K562 (cell line): ENCODE results near the gene GIGYF1. TPM values are rescaled to one million over a fixed set of nuclear protein-coding genes. Genes with fewer than 3 reads are reported as not detected.

ENCODE experiments used
- CEBPZ ChIP-seq: fragments of 150-350 bp; IDR thresholded peaks from 2 replicates; pipeline ENCODE4 v1.6.1; 2014; ENCODE audit warnings: low read depth, mild to moderate bottlenecking, low read length, borderline replicate concordance
- CXXC5 ChIP-seq: fragments of 250-450 bp; sonication (Bioruptor Pico); IDR thresholded peaks from 2 replicates; pipeline ENCODE4 v1.8.0; 2022; ENCODE audit warnings: inconsistent platforms, mild to moderate bottlenecking, moderate library complexity
- ELF4 ChIP-seq: fragments of 450-650 bp; formaldehyde crosslinking; IDR thresholded peaks from 2 replicates; pipeline ENCODE4 v1.4.0; 2022; ENCODE audit warnings: missing genetic modification characterization
- L3MBTL2 ChIP-seq: fragments of 450-650 bp; IDR thresholded peaks from 2 replicates; pipeline ENCODE4 v1.6.1; 2016; ENCODE audit warnings: mild to moderate bottlenecking, moderate library complexity
- PTTG1 ChIP-seq: fragments of 450-650 bp; IDR thresholded peaks from 2 replicates; pipeline ENCODE4 v1.6.1; 2016; ENCODE audit warnings: low read depth, mild to moderate bottlenecking, missing genetic modification characterization, missing compliant biosample characterization
- RFX7 ChIP-seq: fragments of 250-450 bp; sonication (Bioruptor Pico); IDR thresholded peaks from 2 replicates; pipeline ENCODE4 v1.5.1; 2021; ENCODE audit warnings: mild to moderate bottlenecking
- SIN3A ChIP-seq, 2 experiments: fragments of 150-350 bp in 1 of 2; IDR thresholded peaks; 2 replicates each; pipeline ENCODE4 v1.6.1; 2011 to 2016; ENCODE audit warnings: borderline replicate concordance in 2 of 2, low read depth in 2 of 2, low read length in 2 of 2, mild to moderate bottlenecking in 2 of 2, moderate library complexity in 2 of 2; ENCODE audit not compliant: control insufficient read depth in 1 of 2
- SNIP1 ChIP-seq: fragments of 450-650 bp; IDR thresholded peaks from 2 replicates; pipeline ENCODE4 v1.7.1; 2017; ENCODE audit warnings: low read depth, mild to moderate bottlenecking
- THRAP3 ChIP-seq: fragments of 450-650 bp; IDR thresholded peaks from 2 replicates; pipeline ENCODE4 v1.6.1; 2016; ENCODE audit warnings: mild to moderate bottlenecking, inconsistent platforms, borderline replicate concordance
- ZBTB7A ChIP-seq: IDR thresholded peaks from 2 replicates; pipeline ENCODE4 v1.6.1; 2011; ENCODE audit warnings: low read depth, mild to moderate bottlenecking, low read length, moderate library complexity, borderline replicate concordance; ENCODE audit not compliant: control insufficient read depth
- polyA plus RNA-seq, 8 experiments: library from polyadenylated mRNA; depleted of rRNA in 4 of 8; stranded (reverse) in 5 of 8; unstranded in 3 of 8; fragments of >200 nt; fragmentation: Nextera tagmentation in 2 of 8; fragmentation: Illumina TruSeq in 1 of 8; extraction: Ambion mirVana in 2 of 8; extraction: Trizol in 1 of 8; gene quantifications; 2 replicates each; pipeline versions ENCODE4 v1.2.1 to v1.2.3, GENCODE V29; 2011 to 2014; ENCODE audit warnings: inconsistent platforms in 1 of 8, missing spikeins in 1 of 8
- total RNA-seq, 7 experiments: library from RNA; depleted of rRNA in 6 of 7; stranded (reverse); fragments of >200 nt in 6 of 7; fragmentation: Illumina TruSeq in 2 of 7; extraction: Trizol in 2 of 7; gene quantifications; 2 replicates each; pipeline versions ENCODE4 v1.2.1 to v1.2.3, GENCODE V29; 2011 to 2021; ENCODE audit warnings: low replicate concordance in 1 of 7
- TF ChIP-seq, protein P1 (sequence below): conservative IDR thresholded peaks from 2 replicates; pipeline ENCODE4 v1.6.1; 2011; ENCODE audit warnings: low read depth, mild to moderate bottlenecking, low read length; ENCODE audit not compliant: control insufficient read depth
- TF ChIP-seq, protein P2 (sequence below): sonication (generic); formaldehyde crosslinking; IDR thresholded peaks from 2 replicates; pipeline ENCODE4 v1.8.0; 2023; ENCODE audit warnings: missing genetic modification reagents, mild to moderate bottlenecking, borderline replicate concordance
- TF ChIP-seq, protein P3 (sequence below): IDR thresholded peaks from 2 replicates; pipeline ENCODE4 v1.6.1; 2011; ENCODE audit not compliant: insufficient read length; ENCODE audit errors: extremely low read depth

GIGYF1 gene
- total and polyA plus RNA-seq, 9 of the 15 experiments (the other 6 are each of a cell fraction or from before 2014, with no cell fraction given): 0.56 to 76.2 (median 16.8) TPM

- TF ChIP-seq CXXC5 (CRISPR knock-in tag) (peak; percentile 43; the same call in 1 of the 2 replicates), THRAP3 (no peak), L3MBTL2 (peak; percentile 17; the same call in 1 of the 2 replicates), SNIP1 (no peak), CEBPZ (no peak), PTTG1 (tag) (no peak), RFX7 (CRISPR knock-in tag) (no peak), ELF4 (CRISPR knock-in tag) (0 out of 2 replicates have a peak, but pooled peaks have one; percentile 20), ZBTB7A (peak; percentile 80; the same call in 1 of the 2 replicates), SIN3A (IDR thresholded peaks at IDR 0.05; ENCODE audit: borderline replicate concordance in 2 of 2, control insufficient read depth in 1 of 2, low read depth in 2 of 2, low read length in 2 of 2) (peak in 1 of 2 experiments; percentile 61; a peak in 1 of 4 replicates)
- TF ChIP-seq, protein P1, sequence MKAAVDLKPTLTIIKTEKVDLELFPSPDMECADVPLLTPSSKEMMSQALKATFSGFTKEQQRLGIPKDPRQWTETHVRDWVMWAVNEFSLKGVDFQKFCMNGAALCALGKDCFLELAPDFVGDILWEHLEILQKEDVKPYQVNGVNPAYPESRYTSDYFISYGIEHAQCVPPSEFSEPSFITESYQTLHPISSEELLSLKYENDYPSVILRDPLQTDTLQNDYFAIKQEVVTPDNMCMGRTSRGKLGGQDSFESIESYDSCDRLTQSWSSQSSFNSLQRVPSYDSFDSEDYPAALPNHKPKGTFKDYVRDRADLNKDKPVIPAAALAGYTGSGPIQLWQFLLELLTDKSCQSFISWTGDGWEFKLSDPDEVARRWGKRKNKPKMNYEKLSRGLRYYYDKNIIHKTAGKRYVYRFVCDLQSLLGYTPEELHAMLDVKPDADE: 0 out of 2 replicates have a peak, but pooled peaks have one; percentile 51
- TF ChIP-seq, protein P2, sequence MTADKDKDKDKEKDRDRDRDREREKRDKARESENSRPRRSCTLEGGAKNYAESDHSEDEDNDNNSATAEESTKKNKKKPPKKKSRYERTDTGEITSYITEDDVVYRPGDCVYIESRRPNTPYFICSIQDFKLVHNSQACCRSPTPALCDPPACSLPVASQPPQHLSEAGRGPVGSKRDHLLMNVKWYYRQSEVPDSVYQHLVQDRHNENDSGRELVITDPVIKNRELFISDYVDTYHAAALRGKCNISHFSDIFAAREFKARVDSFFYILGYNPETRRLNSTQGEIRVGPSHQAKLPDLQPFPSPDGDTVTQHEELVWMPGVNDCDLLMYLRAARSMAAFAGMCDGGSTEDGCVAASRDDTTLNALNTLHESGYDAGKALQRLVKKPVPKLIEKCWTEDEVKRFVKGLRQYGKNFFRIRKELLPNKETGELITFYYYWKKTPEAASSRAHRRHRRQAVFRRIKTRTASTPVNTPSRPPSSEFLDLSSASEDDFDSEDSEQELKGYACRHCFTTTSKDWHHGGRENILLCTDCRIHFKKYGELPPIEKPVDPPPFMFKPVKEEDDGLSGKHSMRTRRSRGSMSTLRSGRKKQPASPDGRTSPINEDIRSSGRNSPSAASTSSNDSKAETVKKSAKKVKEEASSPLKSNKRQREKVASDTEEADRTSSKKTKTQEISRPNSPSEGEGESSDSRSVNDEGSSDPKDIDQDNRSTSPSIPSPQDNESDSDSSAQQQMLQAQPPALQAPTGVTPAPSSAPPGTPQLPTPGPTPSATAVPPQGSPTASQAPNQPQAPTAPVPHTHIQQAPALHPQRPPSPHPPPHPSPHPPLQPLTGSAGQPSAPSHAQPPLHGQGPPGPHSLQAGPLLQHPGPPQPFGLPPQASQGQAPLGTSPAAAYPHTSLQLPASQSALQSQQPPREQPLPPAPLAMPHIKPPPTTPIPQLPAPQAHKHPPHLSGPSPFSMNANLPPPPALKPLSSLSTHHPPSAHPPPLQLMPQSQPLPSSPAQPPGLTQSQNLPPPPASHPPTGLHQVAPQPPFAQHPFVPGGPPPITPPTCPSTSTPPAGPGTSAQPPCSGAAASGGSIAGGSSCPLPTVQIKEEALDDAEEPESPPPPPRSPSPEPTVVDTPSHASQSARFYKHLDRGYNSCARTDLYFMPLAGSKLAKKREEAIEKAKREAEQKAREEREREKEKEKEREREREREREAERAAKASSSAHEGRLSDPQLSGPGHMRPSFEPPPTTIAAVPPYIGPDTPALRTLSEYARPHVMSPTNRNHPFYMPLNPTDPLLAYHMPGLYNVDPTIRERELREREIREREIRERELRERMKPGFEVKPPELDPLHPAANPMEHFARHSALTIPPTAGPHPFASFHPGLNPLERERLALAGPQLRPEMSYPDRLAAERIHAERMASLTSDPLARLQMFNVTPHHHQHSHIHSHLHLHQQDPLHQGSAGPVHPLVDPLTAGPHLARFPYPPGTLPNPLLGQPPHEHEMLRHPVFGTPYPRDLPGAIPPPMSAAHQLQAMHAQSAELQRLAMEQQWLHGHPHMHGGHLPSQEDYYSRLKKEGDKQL (CRISPR knock-in tag): no peak
- TF ChIP-seq, protein P3, sequence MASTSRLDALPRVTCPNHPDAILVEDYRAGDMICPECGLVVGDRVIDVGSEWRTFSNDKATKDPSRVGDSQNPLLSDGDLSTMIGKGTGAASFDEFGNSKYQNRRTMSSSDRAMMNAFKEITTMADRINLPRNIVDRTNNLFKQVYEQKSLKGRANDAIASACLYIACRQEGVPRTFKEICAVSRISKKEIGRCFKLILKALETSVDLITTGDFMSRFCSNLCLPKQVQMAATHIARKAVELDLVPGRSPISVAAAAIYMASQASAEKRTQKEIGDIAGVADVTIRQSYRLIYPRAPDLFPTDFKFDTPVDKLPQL: no peak
Measured at GRCh38 chr7:100691676-100692577, 2.1 kb downstream of the GIGYF1 start (continued).
